Right ventricle myocardium inferior (tissue), 1 donor: Measurements from ENCODE around the gene ATP2B2. TPM values are rescaled to one million over a fixed set of nuclear protein-coding genes. Genes with fewer than 3 reads are reported as not detected.

Experiments
- ATAC-seq: fragments of 200-7000 bp; cut with Tn5 transposase; one replicate; pipeline ENCODE4 v1.9.1; 2020; ENCODE audit warnings: mild to moderate bottlenecking, moderate library complexity
- DNase-seq: peaks from one replicate; pipeline ENCODE4 v3.0.0; 2021; ENCODE audit errors: missing footprints
- intact Hi-C: fragments of 100-400 bp; cut with DNase I; formaldehyde crosslinking; loops from one replicate; pipeline ENCODE4 v1.11.0; 2022
- microRNA-seq: library from miRNA; unstranded; fragments of <30 nt; microRNA quantifications from one replicate; pipeline ENCODE4 v1.2.0, GENCODE V29; 2020
- total RNA-seq: library from RNA; stranded (reverse); fragmentation: NEBNext Ultra II Directional; extraction: Animal tissue kit (Norgen Biotek cat#: 25700); gene quantifications from one replicate; pipeline ENCODE4 v1.2.1, GENCODE V29; 2021
- donor health status: DM: no; HTN: yes; CAD: no; lungs with severe emphysema.

ATP2B2 gene
- total RNA-seq, 1 donor from 2014 or later, result 0.14 TPM

DNA sequence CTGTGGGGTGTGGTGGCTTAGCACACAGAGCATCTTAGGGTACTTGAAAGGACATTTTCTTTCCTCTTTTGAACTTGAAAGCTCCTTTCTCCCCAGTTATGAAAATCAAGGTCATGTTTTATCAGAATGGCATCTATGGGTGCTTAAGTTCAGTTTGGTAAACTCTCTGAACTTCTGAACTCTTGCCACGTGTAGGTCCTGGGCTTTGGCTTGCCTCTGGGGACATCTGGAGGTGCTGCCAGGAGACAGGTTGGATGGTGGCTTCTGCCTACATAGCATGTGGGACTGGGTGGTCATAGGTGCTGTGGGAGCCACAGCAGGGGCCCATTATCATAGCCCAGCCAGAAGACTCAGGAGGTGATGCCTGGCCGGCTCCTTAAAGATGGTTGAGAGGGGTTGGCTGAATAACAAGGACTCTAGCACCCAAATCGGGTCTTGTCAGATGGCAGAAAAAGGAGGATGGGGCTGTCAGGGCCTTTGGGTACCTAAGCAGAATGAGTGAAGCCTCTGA lies 228.2 kb downstream of the ATP2B2 start:
- ATAC-seq, result no peak
- intact Hi-C loops, result no loop called here

DNA sequence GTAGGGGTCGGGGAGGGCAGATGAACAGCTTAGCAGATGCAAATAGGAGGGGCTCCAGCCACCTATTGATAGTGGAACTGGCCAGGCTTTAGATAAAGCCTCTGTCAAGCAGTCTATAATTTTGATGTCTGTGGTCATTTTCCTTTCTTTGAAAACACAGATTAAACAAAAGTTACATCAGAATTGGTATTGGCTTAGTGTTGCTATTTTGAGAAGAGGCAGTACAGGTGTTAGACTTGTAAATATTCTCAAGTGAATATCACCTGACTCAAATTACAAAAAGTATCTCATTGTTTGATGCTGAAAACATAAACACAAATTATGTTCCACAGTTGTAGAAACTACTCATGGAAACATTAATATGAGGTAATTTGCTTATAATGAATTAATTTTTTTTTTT lies 230.8 kb downstream of the ATP2B2 start:
- ATAC-seq, result no peak
- DNase-seq, result no peak
- intact Hi-C loops, result no loop called here

More for the DNA sequence above, 228.2 kb downstream of the ATP2B2 start:
- no peak for DNase-seq

Small RNAs within 50 kb of the gene (microRNA-seq; reads per million reads assigned to microRNA genes)
- gene MIR378B (not detected), gene MIR885 (not detected)

Other genes with a start within 250 kb of the ATP2B2 start
- gene GHRL, start 212.6 kb downstream of the ATP2B2 start, total RNA-seq, result 0.30 TPM
- gene SEC13, start 184.5 kb downstream of the ATP2B2 start, total RNA-seq, result 52.4 TPM